Stimulated activated CD4-positive, alpha-beta T cell treated with anti-CD3 and anti-CD28 coated beads, TNF-alpha, amount 100 ng/mL, for 4 hours (primary cell): ENCODE data around the gene MMS19.

Source experiments
- DNase-seq, 3 experiments: peaks; one replicate each; pipeline ENCODE4 v3.0.0-alpha.2; 2020; ENCODE audit warnings: low read depth in 3 of 3

The MMS19 gene

DNA sequence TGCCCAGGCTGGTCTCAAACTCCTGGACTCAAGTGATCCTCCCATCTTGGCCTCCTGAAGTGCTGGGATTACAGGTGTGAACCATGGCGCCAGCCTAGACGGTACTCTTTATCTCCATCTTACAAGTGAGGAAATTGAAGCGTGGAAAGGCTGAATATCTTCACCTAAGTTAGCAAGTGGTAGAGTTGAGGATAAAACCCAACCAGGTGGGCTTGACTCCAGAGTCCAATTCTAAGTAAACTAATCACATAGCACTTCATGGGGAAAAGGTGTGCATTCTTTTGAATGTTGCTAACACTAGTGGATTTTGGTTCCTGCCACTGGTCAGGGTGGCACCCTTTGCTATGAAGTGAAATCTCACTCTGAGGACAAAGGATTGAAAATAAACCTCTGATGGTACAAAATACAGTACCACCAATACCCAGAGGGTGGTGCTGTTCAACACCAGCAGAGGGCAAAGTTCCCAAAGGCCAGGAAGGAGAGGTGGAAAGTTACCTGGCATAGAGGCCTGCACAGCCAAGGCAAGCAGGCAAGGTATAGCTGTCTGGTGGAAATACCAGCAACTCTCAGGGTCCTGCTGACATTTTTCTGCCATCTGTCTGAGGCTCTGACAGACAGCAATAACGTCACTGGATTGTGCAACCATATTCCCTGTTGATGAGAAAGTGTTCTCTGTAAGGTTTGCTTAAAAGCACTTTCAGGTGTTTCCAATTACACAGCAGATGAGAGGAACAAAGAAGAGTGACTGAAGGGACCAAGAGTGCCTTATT lies 34.7 kb downstream of the MMS19 start:
- DNase-seq, result no peak

DNA sequence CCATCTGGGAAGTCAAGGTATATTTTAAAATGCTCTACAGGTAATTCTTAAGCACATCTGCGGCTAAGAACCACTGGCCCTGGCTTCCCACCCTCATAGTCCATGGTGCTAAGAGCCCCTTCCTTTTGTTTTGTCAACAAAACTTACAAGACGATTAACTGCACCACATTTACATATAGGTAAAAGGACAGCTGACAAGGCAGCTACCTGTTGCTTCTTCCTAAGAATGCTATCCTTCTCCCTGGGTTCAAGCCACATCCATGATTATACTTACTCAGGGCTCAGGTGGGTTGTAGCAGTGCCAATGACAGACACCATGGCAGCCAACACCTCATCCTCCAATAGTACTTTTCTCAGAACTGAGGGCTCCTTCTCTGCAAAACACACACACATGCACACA lies 35.9 kb downstream of the MMS19 start:
- DNase-seq, result no peak

DNA sequence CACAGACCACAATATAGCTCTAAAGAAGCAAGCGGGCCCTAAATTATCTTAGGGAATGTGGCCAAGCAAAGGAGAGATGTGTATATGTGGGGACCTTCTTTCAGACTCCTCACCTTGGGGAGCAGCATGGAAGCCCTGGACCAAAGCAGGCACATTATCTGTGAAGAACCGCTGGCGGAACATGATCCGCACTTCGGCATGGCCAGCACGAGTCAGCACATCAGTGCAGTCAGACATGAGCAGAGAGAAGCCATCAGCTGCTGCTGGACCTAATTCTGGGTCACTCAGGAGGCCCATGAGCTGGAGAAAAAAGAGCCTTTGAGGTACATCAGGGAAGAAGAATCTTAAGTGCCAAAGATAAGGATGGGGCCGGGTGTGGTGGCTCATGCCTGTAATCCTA lies 38.3 kb downstream of the MMS19 start:
- no peak for DNase-seq

DNA sequence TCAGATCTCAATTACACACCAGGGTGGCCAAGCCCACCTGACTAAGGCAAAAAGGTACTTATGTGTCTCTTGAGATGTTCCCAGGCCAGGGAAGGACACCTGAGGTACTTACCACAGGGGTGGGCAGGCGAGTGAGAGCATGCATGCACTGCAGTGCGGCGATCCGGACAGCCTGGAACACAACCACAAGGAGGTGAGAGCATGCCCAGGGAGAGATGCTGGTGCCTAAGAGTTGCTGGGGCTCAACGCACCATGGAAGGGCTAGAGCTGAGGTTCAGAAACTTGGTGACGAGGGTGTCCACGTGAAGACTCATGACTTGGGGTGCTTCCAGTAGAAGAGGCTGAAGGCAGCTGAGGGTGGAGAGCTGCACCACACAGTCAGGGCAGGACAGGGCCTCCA lies 39.1 kb downstream of the MMS19 start:
- DNase-seq, result no peak

DNA sequence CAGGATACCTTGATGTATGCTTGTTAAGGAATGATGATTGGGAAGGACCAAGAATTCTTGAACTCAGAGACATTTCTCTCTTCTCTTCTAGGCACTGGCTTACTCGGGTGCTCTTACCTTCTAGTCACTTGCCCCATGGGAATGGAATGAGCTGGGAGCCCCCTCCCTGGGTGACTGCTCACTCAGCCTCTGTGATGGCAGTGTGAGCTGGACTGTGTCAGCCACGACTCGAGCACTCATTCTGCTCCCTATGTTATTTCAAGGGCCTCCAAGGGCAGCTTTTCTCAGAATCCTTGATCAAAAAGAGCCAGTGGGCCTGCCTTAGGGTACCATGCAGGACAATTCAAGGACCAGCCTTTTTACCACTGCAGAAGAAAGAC lies 41.5 kb downstream of the MMS19 start:
- DNase-seq, result no peak

DNA sequence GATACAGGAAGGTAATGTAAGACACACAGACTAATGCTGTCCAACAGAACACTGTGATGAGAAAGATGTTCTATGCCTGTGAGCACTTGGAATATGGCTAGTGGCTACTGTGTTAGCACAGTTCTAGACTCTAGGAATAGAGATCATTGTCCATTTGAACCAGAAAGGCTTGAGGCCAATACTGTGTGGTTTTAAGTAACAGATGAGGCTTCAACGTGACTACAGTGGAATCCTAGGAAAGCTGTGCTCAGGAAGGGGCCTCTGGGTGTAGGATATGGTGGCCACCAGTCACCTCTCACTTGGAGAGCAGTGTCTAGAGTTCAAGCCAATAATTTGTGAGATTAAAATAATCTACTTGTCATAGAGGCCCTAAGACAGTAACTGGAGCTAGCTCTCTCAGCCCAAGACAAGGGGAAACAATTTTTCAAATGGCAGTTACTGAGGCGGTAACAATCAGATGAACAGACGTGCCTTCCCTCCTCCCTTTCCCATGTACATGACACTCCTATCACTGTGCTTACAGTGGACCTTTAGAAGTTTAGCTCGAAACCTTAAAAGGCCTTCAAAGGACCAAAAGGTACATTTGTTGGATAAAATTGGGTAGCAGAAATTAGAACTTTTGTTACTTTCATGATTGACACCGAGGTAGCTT lies 42.1 kb downstream of the MMS19 start:
- DNase-seq, result no peak

DNA sequence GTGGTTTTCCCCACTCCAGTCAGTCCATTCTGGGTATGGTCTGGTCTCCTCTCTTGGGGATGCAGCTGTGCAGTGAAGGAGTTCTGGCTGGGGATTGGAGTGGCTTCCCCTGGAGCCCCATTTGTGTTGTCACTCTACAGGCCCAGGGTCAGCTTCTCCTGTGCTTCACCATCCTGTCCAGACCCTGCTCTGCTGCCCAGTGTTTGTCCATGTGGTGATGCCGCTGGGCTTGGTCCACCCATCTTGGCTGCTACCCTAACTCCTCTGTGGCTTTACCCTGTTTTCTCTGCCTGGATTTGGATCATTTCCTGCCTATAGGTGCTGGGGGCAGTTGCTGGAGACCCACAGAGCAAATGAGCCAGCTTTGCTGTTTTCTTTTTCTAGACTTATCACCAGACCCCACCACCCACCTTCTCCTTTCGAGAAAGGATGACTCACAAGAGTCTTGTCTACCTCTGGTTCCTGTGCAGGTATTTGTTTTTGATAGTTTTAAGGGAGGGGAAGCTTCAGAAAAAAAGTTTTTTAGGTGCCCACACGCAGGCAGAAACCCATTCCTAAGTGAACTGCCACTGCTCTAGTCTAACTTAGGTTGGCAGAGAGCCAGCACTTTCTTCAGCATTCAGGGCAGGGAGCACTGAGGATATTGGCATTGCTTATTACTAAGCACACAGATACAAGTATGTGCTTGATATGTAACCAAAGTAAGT lies 43.7 kb downstream of the MMS19 start:
- DNase-seq, result peak in 2 of 3 experiments; percentile 9 to 36

DNA sequence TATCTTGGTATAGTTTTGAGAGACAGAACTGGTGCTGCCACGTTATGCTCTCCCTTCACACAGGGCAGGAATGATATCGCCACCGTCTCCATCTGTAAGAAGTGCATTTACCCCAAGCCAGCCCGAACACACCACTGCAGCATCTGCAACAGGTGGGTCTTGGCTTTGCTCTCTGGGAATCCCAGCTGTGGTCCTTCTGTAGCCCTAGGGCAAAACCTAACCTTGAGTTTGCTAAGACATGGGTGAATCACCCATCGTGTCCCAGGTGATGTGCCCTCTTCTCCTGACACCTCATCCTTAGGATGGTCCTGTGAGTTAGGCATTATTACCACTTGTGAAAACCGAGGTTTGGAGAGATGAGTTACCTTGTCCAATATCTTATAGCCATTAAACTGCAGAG lies 45.9 kb downstream of the MMS19 start:
- DNase-seq, result no peak

DNA sequence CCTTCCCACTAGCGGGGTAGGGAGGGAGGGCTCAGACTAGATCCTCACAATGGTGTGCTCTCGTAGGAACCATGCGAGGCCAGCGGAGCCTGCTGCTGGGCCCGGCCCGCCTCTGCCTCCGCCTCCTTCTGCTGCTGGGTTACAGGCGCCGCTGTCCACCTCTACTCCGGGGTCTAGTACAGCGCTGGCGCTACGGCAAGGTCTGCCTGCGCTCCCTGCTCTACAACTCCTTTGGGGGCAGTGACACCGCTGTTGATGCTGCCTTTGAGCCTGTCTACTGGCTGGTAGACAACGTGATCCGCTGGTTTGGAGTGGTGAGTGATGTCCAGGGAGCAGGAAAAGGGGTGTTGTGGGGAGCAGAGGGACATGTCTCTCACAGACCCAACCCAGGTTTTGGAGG lies 46.6 kb downstream of the MMS19 start:
- no peak for DNase-seq

DNA sequence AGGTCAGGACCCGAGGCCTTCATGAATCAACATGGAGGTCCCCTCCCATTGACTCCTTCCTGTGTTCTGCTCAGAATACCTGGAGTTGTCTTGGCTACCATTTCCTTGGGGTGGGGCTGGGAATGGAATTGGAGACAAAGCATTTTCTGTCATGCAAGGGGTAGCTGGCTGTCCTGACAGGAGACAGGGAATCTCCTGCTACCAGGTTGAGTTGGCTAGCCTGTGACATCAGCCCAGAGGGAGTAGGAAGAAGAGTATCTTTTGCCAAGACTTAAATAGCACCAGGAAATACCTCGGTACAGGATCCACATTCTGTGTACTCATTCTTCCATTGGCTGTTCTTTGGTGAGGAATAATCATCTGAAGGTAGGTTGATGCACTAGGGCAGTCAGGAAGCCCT lies 47.4 kb downstream of the MMS19 start:
- no peak for DNase-seq

DNA sequence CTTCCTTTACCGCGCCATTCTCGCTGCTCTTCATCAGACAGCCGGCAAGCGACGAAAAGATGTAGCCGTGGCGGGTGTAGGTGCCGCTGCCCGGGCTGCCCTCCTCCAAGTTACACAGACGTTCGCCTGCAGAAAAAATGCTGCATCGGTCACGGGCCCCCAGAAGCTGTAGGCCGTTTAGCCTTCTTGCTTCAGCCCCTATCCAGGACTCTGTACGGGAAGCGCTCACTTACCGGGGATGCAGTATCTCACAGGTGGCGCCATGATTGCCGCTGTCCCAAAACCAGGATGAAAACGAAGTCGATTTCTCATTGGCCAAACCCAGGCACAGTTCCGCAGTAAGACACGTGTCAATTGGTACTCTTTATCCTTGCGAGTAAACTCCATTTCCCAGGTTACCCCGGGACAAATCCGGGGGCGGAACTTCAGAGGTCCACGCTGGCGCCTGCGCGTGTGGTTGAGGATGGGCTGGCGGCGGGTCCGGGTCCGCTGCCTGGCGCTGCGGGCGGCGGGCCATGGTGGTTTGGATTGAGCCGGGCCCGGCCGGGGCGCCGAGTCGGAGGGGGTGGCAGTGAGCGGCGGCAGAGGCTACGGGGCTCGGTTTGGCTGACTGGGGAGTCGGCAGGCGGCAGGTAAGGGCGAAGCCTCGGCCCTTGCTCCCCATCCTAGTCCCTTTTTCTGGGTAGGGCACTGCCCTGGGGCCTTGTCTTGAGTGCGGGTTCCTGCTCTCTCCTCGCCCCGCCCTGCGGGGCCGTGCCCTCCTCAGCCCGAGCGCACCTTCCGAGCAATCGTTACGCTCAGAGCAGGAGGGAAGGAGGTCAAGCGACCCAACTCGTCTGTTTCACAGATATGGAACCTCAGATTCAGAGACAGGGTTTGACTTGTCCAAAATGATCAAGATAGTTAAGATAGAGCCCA lies 52.2 kb downstream of the MMS19 start, which contains the start of the genes EXOSC1 and ZDHHC16:
TSS of gene EXOSC1 (minus strand) at position 285 of the 918 bp plus-strand sequence. CDS start at position 264, 21 bp downstream.
TSS of gene ZDHHC16 (plus strand) at position 454 of the 918 bp plus-strand sequence. CDS start 5,501 bp downstream, outside the sequence.
- peak; percentile 74 to 86 (median 85) for DNase-seq

DNA sequence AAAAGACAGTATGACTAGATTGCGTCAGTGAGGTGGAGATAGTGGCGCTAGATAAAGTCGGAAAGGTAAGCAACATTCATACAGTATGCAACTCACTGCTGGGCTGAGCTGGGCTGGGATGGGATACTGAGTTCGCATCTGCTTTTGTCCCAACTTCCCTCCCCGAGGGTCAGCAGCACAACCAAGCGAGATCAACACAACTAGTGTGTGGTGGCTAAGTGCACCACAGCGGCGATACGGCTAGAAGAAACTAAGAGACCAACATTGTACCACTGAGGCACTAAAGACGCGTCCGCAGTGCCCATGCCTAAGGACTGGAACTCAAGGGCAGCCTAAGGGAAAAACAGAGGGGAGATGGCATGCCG lies 52.9 kb downstream of the MMS19 start:
- DNase-seq, result no peak

DNA sequence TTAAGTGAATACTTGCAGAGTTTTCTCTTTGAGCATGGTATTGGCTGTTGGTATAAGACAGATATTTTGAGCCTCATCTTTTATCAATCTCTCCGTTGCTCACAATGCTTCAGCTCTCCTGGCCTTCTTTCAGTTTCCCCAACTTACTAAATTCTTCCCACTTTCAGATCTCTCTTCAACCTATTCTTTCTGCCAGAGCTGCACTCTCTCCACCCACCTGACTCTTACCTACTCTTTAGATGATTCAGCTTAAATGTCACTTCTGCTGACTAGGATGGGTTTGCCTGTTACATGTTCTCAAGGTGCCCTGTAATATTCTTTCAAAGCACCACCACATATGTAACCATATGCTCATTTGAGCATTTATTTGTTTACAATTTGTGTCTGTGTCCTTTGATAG lies 54.0 kb downstream of the MMS19 start:
- no peak for DNase-seq

DNA sequence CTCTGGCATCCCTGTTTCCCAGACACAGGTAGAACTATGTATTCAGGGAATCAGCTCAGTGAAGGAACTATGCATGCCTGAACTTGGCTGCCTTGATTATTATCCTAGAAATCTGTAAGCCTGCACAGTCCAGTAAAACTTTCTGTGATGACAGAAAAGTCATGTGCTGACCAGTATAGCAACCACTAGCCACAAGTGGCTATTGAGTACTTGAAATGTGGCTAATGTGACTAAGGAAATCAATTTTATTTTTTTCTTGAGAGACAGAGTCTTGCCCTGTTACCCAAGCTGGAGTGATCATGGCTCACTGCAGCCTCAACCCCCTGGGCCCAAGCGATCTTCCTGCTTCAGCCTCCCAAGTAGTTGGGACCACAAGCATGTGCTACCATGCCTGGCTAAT lies 55.9 kb downstream of the MMS19 start:
- DNase-seq, result no peak

DNA sequence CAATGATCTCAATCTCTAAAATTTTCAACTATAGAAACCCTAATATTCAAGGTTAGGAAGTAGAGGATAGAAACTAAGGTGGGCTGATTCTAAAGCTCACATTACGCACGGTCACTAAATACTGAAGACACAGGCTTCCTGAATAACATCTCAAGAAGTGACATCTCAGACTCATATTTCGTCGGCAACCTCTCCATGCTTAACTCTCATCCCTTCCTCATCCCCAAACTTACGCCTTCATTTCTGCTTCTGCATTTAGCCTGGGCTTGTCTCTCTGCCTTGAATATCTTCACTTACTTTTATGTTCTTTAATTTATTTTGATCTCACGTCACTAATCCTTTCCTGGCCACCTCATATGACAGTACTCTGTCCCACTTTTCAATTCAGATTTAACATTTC lies 63.0 kb downstream of the MMS19 start:
- DNase-seq, result no peak

DNA sequence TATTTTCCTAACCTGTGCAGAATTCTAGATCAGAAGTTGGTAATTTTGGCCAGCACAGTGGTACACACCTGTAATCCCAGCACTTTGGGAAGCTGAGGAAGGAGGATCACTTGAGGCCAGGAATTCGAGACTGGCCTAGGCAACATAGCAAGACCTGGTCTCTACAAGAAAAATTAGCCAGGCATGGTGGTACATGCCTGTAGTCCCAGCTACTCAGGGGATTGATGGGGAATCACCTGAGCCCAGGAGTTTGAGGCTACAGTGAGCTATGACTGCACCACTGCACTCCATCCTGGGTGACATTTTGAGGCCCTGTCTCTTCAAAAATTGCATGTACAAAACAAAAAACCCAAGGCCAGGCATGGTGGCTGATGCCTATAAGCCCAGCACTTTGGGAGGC lies 63.7 kb downstream of the MMS19 start:
- no peak for DNase-seq

DNA sequence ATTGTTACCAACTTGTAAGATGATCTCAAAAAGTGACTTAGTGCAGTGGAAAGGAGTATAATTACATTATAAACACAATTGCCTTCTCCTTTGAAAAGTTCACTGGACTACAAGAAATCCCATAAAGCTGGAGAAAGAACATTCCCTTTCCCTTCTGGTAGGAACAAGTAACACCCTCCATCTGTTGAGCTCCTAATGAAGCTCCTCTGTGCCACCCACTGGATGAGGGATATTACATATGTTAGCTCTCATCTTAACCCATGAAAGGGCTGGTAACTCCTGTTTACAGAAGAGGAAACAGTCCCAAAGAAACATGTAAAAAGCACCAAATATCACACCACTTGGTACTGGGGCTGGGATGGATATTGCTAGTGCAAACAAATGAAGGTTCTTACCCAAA lies 64.2 kb downstream of the MMS19 start:
- no peak for DNase-seq

DNA sequence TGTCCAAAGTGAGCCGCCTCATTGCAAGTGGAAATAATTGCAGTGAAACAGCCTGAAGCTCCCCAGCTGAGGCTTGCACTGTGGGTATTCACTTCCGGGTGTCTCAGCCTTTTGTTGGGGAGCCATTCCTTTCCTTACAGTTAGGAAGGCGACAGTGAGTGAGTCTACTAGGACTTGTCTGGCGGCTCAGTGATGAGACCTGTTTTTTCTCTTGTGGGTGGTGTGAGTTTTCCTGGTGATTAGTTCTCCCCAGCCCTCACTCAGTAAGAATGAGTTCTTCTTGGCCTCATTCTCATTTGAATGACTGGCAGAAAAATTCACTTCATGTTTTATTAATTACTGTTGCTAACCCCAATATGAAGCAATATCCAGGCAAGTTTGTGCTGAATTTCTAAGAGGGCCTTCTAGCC lies 69.6 kb downstream of the MMS19 start:
- DNase-seq, result no peak

DNA sequence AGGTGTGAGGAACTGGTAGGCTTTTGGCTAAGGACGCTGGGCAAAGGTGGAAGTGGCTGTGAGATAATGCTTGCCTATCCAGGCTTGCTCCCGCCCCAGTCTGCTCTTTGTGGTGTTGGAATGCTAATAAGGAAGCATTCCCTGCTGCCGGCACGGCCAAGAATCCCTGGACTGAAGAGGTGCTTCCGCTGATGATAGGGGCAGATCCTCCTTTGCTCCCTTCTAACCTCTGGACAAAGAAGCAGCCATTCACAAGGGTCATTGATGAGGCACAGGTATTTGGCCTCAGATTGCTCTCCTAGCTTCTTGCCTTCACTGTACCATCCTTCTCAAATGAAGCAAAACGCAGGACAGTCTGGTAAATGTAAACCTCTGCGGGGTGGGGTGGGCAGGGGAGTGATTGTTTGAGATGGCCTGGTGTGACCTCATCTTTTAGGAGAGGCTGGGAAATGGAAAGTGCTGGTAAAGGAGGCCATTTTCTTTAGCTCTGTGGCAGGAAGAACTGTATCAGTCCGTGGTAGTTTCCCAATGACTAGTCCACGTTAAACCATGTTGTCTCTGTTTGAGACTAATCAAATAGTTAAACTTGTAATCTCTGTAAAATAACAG lies 70.5 kb downstream of the MMS19 start:
- DNase-seq, result no peak

DNA sequence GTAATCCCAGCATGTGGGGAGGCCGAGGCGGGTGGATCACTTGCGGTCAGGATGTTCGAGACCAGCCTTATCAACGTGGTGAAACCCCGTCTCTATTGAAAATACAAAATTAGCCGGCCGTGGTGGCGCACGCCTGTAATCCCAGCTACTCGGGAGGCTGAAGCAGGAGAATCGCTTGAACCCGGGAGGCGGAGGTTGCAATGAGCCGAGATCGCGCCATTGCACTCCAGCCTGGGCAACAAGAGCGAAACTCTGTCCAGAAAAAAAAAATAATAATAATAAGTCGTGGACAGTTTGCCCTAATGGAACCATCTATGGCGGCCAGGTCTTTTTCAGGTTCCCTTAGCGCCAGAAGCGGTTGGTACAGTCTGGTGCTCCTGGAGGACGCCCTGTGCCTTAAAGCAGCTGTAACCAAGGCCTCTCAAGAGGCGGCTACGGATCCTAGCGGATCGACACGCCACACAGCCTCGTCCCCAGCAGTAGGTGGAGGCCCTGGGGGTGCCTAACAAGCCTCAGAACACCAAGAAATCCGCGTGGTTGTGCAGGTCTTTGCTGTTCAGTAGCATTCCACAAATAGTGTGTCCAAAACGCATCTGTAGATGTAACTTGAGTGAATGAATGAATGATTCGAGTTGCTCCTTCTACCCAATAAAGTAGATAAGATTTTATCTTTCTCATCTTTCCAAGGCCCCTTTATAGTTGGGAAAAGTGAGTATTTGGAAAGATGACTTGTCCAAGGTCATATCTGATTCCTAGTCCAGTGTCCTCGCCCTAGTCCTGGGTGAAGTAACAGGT lies 71.2 kb downstream of the MMS19 start:
- DNase-seq, result no peak
